SK-N-SH (cell line): Measurements from ENCODE around the gene PDE6A. TPM values are rescaled to one million over a fixed set of nuclear protein-coding genes. Genes with fewer than 3 reads are reported as not detected.
"Not testable (repeated sequence)": the region's sequence is repeated elsewhere in the genome, so short reads cannot be mapped to it uniquely, and the experiment has no call there.

Source experiments
- CTCF ChIA-PET: fragments of 300-600, 350-600 bp; formaldehyde crosslinking; extraction: SDS; loops from one replicate; lab custom pipeline; 2021; lab: Yijun Ruan, JAX
- POLR2A ChIA-PET: fragments of 350-600 bp; sonication (Branson Sonifier 250); formaldehyde crosslinking; extraction: SDS; loops from one replicate; lab custom pipeline; 2020; ENCODE audit warnings: antibody characterized with exemption, inconsistent platforms; lab: Yijun Ruan, JAX
- DNase-seq: peaks from one replicate; pipeline ENCODE4 v3.0.0; 2012
- H2AFZ ChIP-seq: fragments of 200-600 bp; sonication (generic); 2 replicates; pipeline ENCODE4 v1.8.1; 2016; ENCODE audit warnings: antibody characterized with exemption, mild to moderate bottlenecking, low read depth
- H3F3A ChIP-seq: fragments of 200-600 bp; sonication (generic); replicated peaks from 2 replicates; pipeline ENCODE3; 2016; ENCODE audit warnings: antibody characterized with exemption, mild to moderate bottlenecking; ENCODE audit not compliant: insufficient read depth
- H3K27ac ChIP-seq, 2 experiments: fragments of 200-500 bp in 1 of 2; fragments of 200-600 bp in 1 of 2; sonication (Bioruptor generic) in 1 of 2; sonication (generic), shearing (Covaris generic) in 1 of 2; 2 replicates each; pipeline versions ENCODE4 v1.5.1 to v1.6.1; 2014 to 2016; ENCODE audit warnings: low read depth in 2 of 2, inconsistent platforms in 1 of 2, low read length in 1 of 2, mild to moderate bottlenecking in 1 of 2, mixed read lengths in 1 of 2
- H3K27me3 ChIP-seq: fragments of 200-600 bp; sonication (generic), shearing (Covaris generic); 2 replicates; pipeline ENCODE4 v1.6.1; 2016; ENCODE audit warnings: mixed run types; ENCODE audit not compliant: insufficient read depth
- H3K36me3 ChIP-seq, 2 experiments: fragments of 200-500 bp in 1 of 2; fragments of 200-600 bp in 1 of 2; sonication (Bioruptor generic) in 1 of 2; sonication (generic) in 1 of 2; replicated peaks in 1 of 2; 2 replicates each; pipeline versions ENCODE3 to v1.5.1; 2014 to 2016; ENCODE audit warnings: low read length in 1 of 2, mild to moderate bottlenecking in 1 of 2; ENCODE audit not compliant: insufficient read depth in 2 of 2, control insufficient read depth in 1 of 2
- H3K4me1 ChIP-seq, 2 experiments: fragments of 200-500 bp in 1 of 2; fragments of 200-600 bp in 1 of 2; sonication (Bioruptor generic) in 1 of 2; sonication (generic), shearing (Covaris generic) in 1 of 2; 2 replicates each; pipeline versions ENCODE4 v1.5.1 to v1.6.1; 2014 to 2016; ENCODE audit warnings: low read depth in 1 of 2, low read length in 1 of 2, mixed run types in 1 of 2; ENCODE audit not compliant: insufficient read depth in 2 of 2, control insufficient read depth in 1 of 2
- H3K4me2 ChIP-seq: fragments of 200-600 bp; sonication (generic), shearing (Covaris generic); 2 replicates; pipeline ENCODE4 v1.6.1; 2017; ENCODE audit warnings: mixed run types
- H3K4me3 ChIP-seq, 2 experiments: fragments of 200-500 bp in 1 of 2; fragments of 200-600 bp in 1 of 2; sonication (Bioruptor generic) in 1 of 2; sonication (generic), shearing (Covaris generic) in 1 of 2; 2 replicates each; pipeline versions ENCODE4 v1.5.1 to v1.8.1; 2014 to 2016; ENCODE audit warnings: low read depth in 2 of 2, inconsistent platforms in 1 of 2, low read length in 1 of 2, mild to moderate bottlenecking in 1 of 2, mixed read lengths in 1 of 2, moderate library complexity in 1 of 2
- H3K79me2 ChIP-seq: fragments of 200-600 bp; sonication (generic); 2 replicates; pipeline ENCODE4 v1.8.1; 2017; ENCODE audit warnings: mild to moderate bottlenecking; ENCODE audit not compliant: insufficient read depth
- H3K9ac ChIP-seq: fragments of 200-600 bp; sonication (generic); 2 replicates; pipeline ENCODE4 v1.6.1; 2017; ENCODE audit warnings: mixed run types
- H3K9me2 ChIP-seq: fragments of 200-600 bp; sonication (generic); 2 replicates; pipeline ENCODE4 v1.6.1; 2017; ENCODE audit warnings: mixed run types
- H3K9me3 ChIP-seq: fragments of 200-600 bp; sonication (generic); 2 replicates; pipeline ENCODE4 v1.6.1; 2017; ENCODE audit warnings: mixed run types, mild to moderate bottlenecking, moderate library complexity
- H4K20me1 ChIP-seq: fragments of 200-600 bp; sonication (generic); 2 replicates; pipeline ENCODE4 v1.6.1; 2017; ENCODE audit warnings: mild to moderate bottlenecking, mixed run types; ENCODE audit not compliant: insufficient read depth
- ELF1 ChIP-seq: IDR thresholded peaks from 2 replicates; pipeline ENCODE4 v1.4.0; 2012
- EZH2phosphoT487 ChIP-seq: fragments of 200-600 bp; sonication (generic); IDR thresholded peaks from 2 replicates; pipeline ENCODE4 v1.6.1; 2017; ENCODE audit warnings: low read depth, mixed run types, mild to moderate bottlenecking, antibody characterized with exemption, moderate library complexity, borderline replicate concordance
- FOXM1 ChIP-seq: IDR thresholded peaks from 2 replicates; pipeline ENCODE4 v1.4.0; 2012; ENCODE audit warnings: low read depth, mild to moderate bottlenecking
- GABPA ChIP-seq: IDR thresholded peaks from 2 replicates; pipeline ENCODE4 v1.4.0; 2012; ENCODE audit warnings: low read depth, mild to moderate bottlenecking
- JUND ChIP-seq: IDR thresholded peaks from 2 replicates; pipeline ENCODE4 v1.4.0; 2012
- MXI1 ChIP-seq: IDR thresholded peaks from 2 replicates; pipeline ENCODE4 v1.6.1; 2012; ENCODE audit warnings: mild to moderate bottlenecking, low read depth, low read length, improper control_type of control experiment
- NFIC ChIP-seq: IDR thresholded peaks from 2 replicates; pipeline ENCODE4 v1.4.0; 2012; ENCODE audit warnings: borderline replicate concordance
- NRF1 ChIP-seq: IDR thresholded peaks from 2 replicates; pipeline ENCODE4 v1.6.1; 2012; ENCODE audit warnings: low read depth, mild to moderate bottlenecking, low read length
- RAD21 ChIP-seq: IDR thresholded peaks from 2 replicates; pipeline ENCODE4 v1.6.1; 2012; ENCODE audit warnings: mild to moderate bottlenecking, low read length
- RFX5 ChIP-seq: IDR thresholded peaks from 2 replicates; pipeline ENCODE4 v1.6.1; 2012; ENCODE audit warnings: mild to moderate bottlenecking, improper control_type of control experiment, low read length
- RXRA ChIP-seq: IDR thresholded peaks from 2 replicates; pipeline ENCODE4 v1.4.0; 2012; ENCODE audit warnings: low read depth, mild to moderate bottlenecking, borderline replicate concordance
- SMC3 ChIP-seq: IDR thresholded peaks from 2 replicates; pipeline ENCODE4 v1.6.1; 2012; ENCODE audit warnings: low read depth, low read length, improper control_type of control experiment
- TEAD4 ChIP-seq: IDR thresholded peaks from 2 replicates; pipeline ENCODE4 v1.4.0; 2012; ENCODE audit warnings: mild to moderate bottlenecking, borderline replicate concordance; ENCODE audit not compliant: insufficient read depth
- WGBS: methylation state at CpG from one replicate; pipeline ENCODE4 v1.1.6; 2017; ENCODE audit warnings: low lambda C conversion rate; 5-methylcytosine and 5-hydroxymethylcytosine counted together
- polyA plus RNA-seq, 3 experiments: library from polyadenylated mRNA; depleted of rRNA; stranded (reverse); fragments of >200 nt; gene quantifications; 2 replicates each; pipeline ENCODE4 v1.2.3, GENCODE V29; 2012
- TF ChIP-seq, protein P1 (sequence below): IDR thresholded peaks from 2 replicates; pipeline ENCODE4 v1.6.1; 2012; ENCODE audit warnings: mild to moderate bottlenecking, low read depth, low read length, moderate library complexity
- TF ChIP-seq, protein P2 (sequence below): IDR thresholded peaks from 2 replicates; pipeline ENCODE4 v1.4.0; 2012; ENCODE audit warnings: low read depth, borderline replicate concordance
- TF ChIP-seq, protein P3 (sequence below): fragments of 200-600 bp; sonication (generic); IDR thresholded peaks from 2 replicates; pipeline ENCODE4 v1.6.1; 2017; ENCODE audit warnings: antibody characterized with exemption, mild to moderate bottlenecking, moderate library complexity

PDE6A gene
- polyA plus RNA-seq, 1 of the 3 experiments (the other 2 are of a cell fraction), result 0.05 TPM

DNA sequence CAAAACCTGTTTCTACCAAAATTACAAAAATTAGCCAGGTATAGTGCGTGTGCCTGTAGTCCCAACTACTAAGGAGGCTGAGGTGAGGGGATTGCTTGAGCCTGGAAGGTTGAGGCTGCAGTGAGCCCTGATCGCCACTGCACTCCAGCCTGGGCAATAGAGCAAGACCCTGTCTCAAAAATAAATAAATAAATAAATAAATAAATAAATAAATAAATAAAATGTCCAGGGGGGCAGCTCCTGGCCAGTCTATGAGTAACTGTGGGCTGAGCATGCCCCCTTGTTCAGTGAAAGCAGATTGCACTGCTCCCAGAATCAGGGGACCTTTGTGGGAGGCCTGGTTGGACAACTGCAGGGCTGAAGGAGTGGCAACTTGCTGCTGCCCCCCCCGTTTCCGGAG lies 62.7 kb downstream of the PDE6A start:
- CTCF ChIA-PET, result interaction anchor here (1.2 kb wide), 1 partner anchor 48 kb away, joined by 3 read pairs; no protein-coding TSS in a partner anchor
- Histone ChIP-seq H3K4me3 (no peak overlapping the region), H3K79me2 (no peaks in the 10 kb centered on the region), H3K4me1 (no peaks in the 10 kb centered on the region), H3K4me2 (no peak overlapping the region), H3K27me3 (no peaks in the 10 kb centered on the region), H3K9me3 (no peaks in the 10 kb centered on the region)
- WGBS, result 55% methylated on average over 4 of the region's 4 CpGs
- POLR2A ChIA-PET, result no interaction called here
- TF ChIP-seq RAD21, result no peak
- TF ChIP-seq FOXM1, result no peak
- TF ChIP-seq, protein P1, sequence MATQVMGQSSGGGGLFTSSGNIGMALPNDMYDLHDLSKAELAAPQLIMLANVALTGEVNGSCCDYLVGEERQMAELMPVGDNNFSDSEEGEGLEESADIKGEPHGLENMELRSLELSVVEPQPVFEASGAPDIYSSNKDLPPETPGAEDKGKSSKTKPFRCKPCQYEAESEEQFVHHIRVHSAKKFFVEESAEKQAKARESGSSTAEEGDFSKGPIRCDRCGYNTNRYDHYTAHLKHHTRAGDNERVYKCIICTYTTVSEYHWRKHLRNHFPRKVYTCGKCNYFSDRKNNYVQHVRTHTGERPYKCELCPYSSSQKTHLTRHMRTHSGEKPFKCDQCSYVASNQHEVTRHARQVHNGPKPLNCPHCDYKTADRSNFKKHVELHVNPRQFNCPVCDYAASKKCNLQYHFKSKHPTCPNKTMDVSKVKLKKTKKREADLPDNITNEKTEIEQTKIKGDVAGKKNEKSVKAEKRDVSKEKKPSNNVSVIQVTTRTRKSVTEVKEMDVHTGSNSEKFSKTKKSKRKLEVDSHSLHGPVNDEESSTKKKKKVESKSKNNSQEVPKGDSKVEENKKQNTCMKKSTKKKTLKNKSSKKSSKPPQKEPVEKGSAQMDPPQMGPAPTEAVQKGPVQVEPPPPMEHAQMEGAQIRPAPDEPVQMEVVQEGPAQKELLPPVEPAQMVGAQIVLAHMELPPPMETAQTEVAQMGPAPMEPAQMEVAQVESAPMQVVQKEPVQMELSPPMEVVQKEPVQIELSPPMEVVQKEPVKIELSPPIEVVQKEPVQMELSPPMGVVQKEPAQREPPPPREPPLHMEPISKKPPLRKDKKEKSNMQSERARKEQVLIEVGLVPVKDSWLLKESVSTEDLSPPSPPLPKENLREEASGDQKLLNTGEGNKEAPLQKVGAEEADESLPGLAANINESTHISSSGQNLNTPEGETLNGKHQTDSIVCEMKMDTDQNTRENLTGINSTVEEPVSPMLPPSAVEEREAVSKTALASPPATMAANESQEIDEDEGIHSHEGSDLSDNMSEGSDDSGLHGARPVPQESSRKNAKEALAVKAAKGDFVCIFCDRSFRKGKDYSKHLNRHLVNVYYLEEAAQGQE, result no peak
- no peak for TF ChIP-seq NFIC
- TF ChIP-seq TEAD4, result no peak
- TF ChIP-seq NRF1, result no peak
- no peak for TF ChIP-seq RFX5
- TF ChIP-seq, protein P2, sequence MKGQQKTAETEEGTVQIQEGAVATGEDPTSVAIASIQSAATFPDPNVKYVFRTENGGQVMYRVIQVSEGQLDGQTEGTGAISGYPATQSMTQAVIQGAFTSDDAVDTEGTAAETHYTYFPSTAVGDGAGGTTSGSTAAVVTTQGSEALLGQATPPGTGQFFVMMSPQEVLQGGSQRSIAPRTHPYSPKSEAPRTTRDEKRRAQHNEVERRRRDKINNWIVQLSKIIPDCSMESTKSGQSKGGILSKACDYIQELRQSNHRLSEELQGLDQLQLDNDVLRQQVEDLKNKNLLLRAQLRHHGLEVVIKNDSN, result no peak
- TF ChIP-seq RXRA, result no peak
- TF ChIP-seq, protein P3, sequence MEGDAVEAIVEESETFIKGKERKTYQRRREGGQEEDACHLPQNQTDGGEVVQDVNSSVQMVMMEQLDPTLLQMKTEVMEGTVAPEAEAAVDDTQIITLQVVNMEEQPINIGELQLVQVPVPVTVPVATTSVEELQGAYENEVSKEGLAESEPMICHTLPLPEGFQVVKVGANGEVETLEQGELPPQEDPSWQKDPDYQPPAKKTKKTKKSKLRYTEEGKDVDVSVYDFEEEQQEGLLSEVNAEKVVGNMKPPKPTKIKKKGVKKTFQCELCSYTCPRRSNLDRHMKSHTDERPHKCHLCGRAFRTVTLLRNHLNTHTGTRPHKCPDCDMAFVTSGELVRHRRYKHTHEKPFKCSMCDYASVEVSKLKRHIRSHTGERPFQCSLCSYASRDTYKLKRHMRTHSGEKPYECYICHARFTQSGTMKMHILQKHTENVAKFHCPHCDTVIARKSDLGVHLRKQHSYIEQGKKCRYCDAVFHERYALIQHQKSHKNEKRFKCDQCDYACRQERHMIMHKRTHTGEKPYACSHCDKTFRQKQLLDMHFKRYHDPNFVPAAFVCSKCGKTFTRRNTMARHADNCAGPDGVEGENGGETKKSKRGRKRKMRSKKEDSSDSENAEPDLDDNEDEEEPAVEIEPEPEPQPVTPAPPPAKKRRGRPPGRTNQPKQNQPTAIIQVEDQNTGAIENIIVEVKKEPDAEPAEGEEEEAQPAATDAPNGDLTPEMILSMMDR, result no peak
- TF ChIP-seq, all 33 proteins: peak for 0
- DNase-seq, result no peak
- no peaks in the 10 kb centered on the region for H3K36me3 ChIP-seq
- H3K9me2 ChIP-seq, result no peaks in the 10 kb centered on the region
- no peaks in the 10 kb centered on the region for H3F3A ChIP-seq
- no peak overlapping the region for H2AFZ ChIP-seq
- H3K27ac ChIP-seq, result no peak overlapping the region
- H4K20me1 ChIP-seq, result no peaks in the 10 kb centered on the region
- no peak overlapping the region for H3K9ac ChIP-seq

DNA sequence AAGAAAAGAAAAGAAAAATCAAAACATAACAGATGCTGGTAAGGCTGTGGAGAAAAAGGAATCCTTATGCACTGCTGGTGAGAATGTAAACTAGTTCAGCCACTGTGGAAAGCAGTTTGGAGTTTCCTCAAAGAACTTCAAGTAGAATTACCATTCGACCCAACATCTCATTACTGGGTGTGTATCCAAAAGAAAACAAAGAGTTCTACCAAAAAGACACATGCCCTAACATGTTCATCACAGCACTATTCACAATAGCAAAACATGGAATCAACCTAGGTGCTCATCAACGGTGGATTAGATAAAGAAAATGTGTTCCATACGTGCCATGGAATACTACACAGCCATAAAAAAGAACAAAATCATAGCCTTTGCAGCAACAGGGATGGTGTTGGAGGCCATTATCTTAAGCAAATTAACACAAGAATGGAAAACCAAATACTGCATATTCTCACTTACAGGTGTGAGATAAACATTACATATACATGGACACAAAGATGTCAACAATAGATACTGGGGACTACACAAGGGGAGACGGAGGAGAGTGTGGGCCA lies 63.4 kb downstream of the PDE6A start:
- no peaks in the 10 kb centered on the region for H3K4me1 ChIP-seq
- no peak overlapping the region for H3K4me3 ChIP-seq
- H3K4me2 ChIP-seq, result no peak overlapping the region
- TF ChIP-seq NFIC (no peak), MXI1 (no peak), FOXM1 (no peak), JUND (no peak), GABPA (no peak), SMC3 (no peak), RXRA (no peak), ELF1 (no peak), EZH2phosphoT487 (no peak)
- TF ChIP-seq, protein P2, result no peak
- TF ChIP-seq, all 33 proteins: peak for 0
- Histone ChIP-seq H3K9ac (no peak overlapping the region), H3K36me3 (no peaks in the 10 kb centered on the region), H3K9me2 (no peaks in the 10 kb centered on the region), H4K20me1 (no peaks in the 10 kb centered on the region), H3K27ac (no peak overlapping the region), H3K79me2 (no peaks in the 10 kb centered on the region), H3F3A (no peaks in the 10 kb centered on the region), H3K9me3 (no peaks in the 10 kb centered on the region), H3K27me3 (no peaks in the 10 kb centered on the region), H2AFZ (no peak overlapping the region)
- ChIA-PET POLR2A (no interaction called here), CTCF (no interaction called here)
- 88% methylated on average over 4 of the region's 4 CpGs for WGBS
- DNase-seq, result no peak

DNA sequence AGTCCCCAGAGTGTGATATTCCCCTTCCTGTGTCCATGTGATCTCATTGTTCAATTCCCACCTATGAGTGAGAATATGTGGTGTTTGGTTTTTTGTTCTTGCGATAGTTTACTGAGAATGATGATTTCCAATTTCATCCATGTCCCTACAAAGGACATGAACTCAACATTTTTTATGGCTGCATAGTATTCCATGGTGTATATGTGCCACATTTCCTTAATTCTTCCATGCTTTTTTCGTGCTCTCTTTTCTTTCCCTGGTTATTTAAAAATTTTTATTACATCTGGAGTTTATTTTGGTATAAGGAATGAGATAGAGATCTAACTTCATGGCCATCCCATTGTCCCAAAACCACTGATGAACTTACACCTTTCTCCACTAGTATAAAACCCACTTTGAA lies 65.0 kb downstream of the PDE6A start:
- POLR2A ChIA-PET, H3K9ac ChIP-seq, H3K4me3 ChIP-seq, H3K4me1 ChIP-seq, H3F3A ChIP-seq, H3K36me3 ChIP-seq, DNase-seq, H3K27me3 ChIP-seq, H3K79me2 ChIP-seq, H3K9me3 ChIP-seq, H3K4me2 ChIP-seq, H3K9me2 ChIP-seq, H3K27ac ChIP-seq, H2AFZ ChIP-seq, H4K20me1 ChIP-seq: not testable (repeated sequence)
- WGBS, result 65% methylated on average over 2 of the region's 2 CpGs
- CTCF ChIA-PET, result interaction anchor here (1.0 to 1.6 kb wide), 2 partner anchors 15 to 26 kb away, joined by 3 to 4 read pairs; no protein-coding TSS in a partner anchor
